Sigmoid colon (tissue), 4 donors: ENCODE data around the gene DCST1.

Source experiments
- POLR2A ChIP-seq, 2 donors: fragments of 450-650 bp; IDR thresholded peaks; one replicate each; pipeline ENCODE4 v1.6.1; 2016; ENCODE audit warnings: antibody characterized with exemption in 2 of 2, mild to moderate bottlenecking in 2 of 2, moderate library complexity in 2 of 2
- POLR2AphosphoS5 ChIP-seq, 4 donors: sonication (generic); formaldehyde crosslinking; IDR thresholded peaks; one replicate each; pipeline ENCODE4 v1.6.1; 2017; ENCODE audit warnings: antibody characterized with exemption in 4 of 4
- TF ChIP-seq, protein P1 (sequence below), 4 experiments: fragments of 450-650 bp in 3 of 4; fragments of 200-600 bp in 1 of 4; IDR thresholded peaks; one replicate each; pipeline ENCODE4 v1.5.1; 2016 to 2019; ENCODE audit warnings: antibody characterized with exemption in 4 of 4, mild to moderate bottlenecking in 3 of 4, moderate library complexity in 2 of 4

DNA sequence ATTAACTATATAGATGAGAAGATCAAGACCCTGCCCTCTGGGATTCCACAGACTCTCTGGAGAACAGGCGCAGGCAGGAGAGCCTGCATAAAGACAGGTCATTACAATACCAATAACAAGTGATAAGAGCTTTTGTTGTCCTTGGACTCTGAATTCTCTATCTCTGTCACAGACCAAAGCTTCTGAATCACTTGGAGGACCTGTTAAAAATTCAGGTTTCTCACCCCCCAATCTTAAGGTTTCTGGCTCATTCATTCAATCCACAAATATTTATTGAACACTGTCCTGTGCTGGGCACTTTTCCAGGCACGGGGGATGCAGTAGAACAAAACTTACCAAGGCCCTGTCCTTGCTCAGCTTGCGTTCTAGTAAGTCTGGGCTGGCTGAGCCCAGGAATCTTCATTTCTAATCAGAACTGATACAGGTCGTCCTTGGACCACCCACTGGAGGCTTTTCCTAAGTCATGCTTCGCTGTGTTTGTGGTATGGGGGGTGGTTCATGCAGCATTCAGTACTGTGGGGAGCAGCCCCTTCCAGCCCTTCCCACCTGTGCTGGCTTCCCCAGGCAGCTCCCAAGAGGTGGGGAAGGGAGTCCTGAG is 31.3 kb downstream of the DCST1 start:
- TF ChIP-seq, protein P1, sequence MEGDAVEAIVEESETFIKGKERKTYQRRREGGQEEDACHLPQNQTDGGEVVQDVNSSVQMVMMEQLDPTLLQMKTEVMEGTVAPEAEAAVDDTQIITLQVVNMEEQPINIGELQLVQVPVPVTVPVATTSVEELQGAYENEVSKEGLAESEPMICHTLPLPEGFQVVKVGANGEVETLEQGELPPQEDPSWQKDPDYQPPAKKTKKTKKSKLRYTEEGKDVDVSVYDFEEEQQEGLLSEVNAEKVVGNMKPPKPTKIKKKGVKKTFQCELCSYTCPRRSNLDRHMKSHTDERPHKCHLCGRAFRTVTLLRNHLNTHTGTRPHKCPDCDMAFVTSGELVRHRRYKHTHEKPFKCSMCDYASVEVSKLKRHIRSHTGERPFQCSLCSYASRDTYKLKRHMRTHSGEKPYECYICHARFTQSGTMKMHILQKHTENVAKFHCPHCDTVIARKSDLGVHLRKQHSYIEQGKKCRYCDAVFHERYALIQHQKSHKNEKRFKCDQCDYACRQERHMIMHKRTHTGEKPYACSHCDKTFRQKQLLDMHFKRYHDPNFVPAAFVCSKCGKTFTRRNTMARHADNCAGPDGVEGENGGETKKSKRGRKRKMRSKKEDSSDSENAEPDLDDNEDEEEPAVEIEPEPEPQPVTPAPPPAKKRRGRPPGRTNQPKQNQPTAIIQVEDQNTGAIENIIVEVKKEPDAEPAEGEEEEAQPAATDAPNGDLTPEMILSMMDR (IDR thresholded peaks at IDR 0.05) = no peak
- no peak for TF ChIP-seq POLR2A (IDR thresholded peaks at IDR 0.05)
- no peak for TF ChIP-seq POLR2AphosphoS5 (IDR thresholded peaks at IDR 0.05)
